NOMO-1 treated with DMSO at 0.1 percent for 48 hours (cell line): ENCODE measurements around the gene ADGRG4.

Experiments used
- DNase-seq: peaks from one replicate; lab custom pipeline; 2025; ENCODE audit not compliant: unreplicated experiment; lab: John Stamatoyannopoulos, UW

ADGRG4 gene

DNA sequence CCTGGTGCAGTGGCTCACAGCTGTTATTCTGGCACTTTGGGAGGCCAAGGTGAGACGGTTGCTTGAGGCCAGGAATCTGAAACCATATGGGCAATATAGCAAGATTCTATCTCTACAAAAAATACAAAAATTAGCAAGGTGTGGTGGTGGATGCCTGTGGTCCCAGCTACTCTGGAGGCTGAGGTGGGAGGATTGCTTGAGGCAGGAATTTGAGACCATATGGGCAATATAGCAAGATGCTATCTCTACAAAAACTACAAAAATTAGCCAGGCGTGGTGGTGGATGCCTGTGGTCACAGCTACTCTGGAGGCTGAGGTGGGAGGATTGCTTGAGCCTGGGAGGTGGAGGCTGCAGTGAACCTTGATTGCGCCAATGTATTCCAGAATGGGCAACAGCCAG lies 2.3 kb downstream of the ADGRG4 start:
- DNase-seq, result no peak

DNA sequence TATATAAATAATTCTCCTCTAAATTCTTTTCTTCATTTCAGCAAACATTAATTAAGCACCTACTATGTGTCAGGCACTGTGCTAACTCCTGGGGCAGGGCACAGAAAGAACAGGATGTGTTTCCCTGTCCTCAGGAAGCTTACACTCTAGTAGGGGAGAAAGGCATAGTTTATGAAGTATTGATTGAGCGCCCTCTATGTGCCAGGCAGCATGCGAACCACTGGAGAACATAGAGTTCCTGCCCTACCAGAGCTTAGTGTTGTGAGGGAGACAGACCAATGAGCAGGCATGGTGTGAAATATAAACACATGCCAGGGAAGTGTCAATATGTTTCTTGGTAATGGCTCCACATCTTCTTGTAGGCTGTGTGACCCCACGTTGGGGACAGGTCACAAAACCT lies 3.7 kb downstream of the ADGRG4 start:
- no peak for DNase-seq

DNA sequence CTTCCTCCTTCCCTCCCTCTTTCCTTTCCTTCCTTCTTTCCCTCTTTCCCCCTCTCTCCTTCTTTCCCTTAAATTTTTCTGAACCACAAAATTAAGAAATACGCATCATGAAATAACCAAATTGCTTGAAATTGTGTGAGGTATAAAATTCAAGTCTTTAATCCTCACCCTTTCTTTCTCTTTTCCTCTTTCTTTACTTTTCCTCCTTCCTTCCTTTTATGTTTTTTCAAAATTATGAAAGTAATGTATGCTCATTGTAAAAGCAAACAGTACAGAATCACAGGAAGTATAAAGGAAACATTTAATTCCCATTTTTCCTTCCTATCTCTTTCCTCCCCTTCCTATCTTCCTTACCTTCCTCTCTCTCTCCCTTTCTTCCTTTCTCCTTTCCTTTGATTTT lies 5.4 kb downstream of the ADGRG4 start:
- DNase-seq, result no peak

DNA sequence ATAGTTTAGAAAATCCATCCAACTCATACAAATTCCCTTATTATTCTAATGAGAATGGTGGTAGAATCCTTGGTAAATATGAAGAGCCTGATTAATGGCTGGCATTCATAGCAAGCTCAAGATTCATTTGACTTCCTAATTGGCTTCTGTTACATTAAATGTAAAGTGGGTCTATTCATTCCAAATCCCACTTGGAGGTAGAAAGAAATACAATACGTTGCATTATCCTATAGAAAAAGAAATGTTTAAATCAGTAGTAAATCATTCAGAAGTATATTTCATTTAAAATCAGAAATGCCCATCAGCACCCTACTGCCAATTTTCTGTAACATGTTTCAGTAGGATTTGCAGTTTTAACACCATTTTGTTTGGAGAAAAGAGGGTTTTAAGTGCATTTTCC lies 6.7 kb downstream of the ADGRG4 start:
- no peak for DNase-seq

DNA sequence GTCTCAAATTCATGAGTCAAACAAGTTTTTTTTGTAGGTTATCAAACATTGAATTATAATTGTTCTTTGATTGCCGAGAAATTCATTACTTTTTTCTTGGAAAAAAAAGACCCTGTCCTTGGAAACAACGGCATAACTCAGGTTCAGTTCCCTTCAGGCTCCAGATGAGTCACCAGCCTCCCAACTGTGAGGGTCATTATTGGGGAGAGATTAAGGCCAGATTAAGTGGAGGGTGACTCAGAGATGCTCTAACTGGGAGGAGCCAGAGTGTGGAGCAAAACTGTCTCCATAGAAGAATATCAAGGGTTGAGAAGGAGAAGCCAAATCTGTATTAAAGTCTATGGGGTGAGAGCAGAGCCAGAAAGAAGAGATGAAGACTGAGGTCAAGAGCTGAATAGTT lies 9.6 kb downstream of the ADGRG4 start:
- no peak for DNase-seq

DNA sequence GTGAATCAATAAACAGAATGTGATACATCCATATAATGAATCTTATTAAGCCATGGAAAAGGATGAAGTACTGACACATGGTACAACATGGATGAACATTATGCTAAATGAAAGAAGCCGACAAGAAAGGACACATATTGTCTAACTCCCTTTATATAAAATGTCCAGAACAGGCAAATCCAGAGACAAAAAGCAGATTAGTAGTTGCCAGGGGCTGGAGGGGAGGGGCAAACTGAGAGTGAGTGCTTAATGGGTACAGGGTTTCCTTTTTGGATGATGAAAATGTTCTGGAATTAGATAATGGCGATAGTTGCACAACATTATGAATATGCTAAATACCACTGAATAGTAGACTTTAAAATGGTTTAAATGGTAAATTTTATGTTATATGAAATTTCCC lies 17.4 kb downstream of the ADGRG4 start:
- no peak for DNase-seq

DNA sequence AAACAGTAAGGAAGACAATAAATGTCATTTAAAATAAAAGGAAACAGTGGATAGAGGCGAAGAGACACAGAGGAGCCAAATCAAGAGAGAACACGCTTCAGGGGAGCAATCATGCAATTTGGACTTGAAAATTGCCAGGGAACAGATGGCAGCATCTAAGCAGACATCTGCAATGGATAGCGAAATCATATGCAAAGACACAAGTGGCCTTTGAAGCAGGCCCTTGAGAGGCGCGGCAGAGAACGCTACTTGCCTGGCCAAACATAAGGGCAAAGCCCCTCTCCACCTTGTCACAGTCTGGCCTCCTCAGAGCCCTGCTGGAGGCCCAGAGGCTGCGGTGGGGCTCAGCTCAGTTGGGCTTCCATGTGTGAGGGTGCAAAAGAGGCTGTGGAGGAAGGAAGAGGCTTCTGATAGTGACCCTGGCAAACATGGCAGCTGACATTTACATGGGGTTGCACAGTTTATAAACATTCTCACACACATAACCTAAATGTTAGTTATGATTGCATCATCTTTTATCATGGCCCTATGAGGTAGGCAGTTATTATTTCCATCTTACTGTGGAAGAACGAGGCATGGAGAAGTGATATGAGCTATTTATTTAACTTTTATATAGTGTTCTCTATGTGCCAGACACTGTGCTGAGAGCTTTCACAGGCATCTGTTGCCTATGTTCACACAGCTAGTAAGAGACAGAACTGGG lies 18.3 kb downstream of the ADGRG4 start:
- DNase-seq, result no peak

DNA sequence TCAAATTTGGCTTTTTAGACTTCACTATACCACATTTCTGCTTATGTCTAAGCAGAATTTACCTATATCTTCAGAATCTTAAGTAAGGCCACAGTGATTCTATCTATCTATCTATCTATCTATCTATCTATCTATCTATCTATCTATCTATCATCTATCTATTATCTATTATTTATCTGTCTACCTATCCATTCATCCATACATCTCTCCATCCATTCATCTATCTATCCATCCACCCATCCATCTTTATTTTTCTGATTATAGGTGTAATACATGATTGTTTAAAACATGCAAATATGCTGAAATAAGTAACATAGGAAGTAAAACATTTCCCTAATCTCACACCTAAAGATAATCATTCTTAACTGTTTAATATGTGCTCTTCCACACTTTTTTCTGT lies 18.8 kb downstream of the ADGRG4 start:
- DNase-seq, result no peak

DNA sequence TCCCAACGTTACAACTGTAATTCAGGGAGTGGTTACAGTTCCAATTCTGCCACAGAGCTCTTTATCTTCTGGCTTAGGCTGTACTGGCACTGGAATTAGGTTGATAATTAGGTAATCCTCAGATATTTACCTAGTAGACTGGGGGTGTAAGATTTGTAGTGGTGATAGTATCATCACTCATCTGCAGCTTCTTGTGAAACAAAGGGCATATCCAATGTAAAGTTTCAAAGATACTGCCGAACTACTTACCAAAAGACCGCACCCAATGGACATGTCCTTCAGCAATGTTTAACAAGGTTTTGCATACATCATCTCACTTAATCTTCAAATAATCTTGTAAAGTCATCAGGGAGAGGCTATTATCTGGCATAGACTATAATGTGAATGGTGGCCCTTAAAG lies 20.8 kb downstream of the ADGRG4 start:
- no peak for DNase-seq

DNA sequence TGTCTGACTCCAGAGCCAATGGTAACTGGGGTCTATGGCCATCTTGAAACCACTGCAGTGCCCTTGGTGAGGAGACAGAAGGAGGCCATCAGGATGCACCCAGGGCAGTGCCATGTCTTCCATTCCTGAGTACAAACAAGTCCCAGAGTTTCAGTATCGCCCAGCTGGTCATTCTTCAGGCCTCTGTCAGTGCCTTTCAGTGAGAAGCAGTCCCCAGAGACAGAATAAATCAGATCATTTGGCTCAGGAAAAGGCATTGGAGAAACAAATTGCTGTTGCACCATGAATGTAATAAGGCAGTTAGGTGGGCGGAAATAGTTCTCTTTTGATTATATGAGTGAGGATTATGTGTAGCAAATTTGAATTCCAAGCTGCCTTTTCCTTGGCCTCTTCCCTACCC lies 21.3 kb downstream of the ADGRG4 start:
- no peak for DNase-seq

DNA sequence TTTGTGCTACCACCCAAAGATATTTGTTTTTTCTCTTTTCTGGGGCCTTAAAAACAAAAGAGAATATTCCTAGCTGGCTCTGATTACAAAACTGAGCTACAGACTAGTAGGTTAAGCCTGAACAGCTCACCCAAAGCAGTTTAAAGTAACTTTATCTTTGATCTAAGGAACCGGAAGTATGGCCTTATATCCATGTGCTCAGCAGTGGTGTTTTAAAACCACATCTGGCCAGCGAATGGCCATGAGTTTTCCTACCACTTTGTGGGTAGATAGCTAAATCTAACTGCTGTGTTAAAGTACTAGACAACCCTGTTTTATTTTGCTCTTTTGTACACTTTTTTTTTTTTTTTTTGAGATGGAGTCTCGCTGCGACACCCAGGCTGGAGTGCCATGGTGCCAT lies 24.6 kb downstream of the ADGRG4 start:
- no peak for DNase-seq

DNA sequence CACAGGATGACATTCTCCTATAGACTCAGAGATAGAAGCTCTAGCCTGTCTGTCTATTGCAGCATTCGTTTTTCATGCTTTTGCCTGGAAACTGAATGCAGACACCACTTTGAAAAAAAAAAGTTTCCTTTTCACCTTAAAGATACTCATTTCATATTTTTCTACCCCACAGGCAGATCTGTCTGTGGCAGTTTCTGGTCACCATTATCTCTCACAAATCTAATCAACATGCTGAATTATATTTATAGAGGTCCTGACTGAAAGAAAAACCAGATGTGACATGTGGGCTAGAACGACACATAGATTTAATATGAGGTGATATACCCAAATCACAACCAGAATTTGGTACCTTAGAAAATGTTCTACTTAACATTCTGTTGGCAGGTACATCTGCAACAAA lies 28.2 kb downstream of the ADGRG4 start:
- DNase-seq, result no peak

DNA sequence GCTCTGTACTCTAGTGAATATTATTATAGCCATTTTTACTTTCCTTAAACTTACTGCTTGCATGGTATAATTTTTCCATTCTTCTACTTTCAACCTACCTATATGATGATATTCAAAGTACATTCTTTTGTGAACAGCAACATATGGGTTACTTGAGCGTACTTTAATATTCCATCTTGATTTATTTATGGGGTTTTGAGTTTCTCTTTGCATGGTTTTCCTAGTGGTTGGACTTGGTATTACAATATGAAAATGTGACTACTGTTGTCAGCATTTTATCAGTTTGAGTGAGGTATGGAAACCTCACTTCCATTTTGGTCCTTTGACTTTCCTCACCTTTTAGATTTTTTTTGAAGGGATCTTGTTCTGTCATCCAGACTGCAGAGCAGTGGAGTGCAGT lies 35.9 kb downstream of the ADGRG4 start:
- no peak for DNase-seq

DNA sequence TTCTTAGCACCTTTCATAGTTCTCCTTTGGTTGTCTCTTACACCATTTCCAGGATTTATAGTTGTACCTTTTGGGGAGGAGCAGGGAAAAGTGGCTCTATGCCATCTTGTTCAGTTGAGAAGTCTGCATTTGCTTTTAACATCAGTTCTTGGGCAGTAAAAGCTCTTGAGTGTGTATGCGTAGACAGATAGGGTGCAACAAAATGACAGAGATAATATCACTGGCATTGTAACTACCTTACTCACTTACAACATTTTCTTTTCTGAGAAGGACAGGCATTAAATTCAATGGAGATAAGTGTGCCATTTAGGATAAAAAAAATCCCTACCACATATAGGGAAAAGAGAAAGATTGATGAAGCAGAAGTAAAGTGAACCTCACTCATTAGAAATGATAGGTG lies 38.9 kb downstream of the ADGRG4 start:
- no peak for DNase-seq

DNA sequence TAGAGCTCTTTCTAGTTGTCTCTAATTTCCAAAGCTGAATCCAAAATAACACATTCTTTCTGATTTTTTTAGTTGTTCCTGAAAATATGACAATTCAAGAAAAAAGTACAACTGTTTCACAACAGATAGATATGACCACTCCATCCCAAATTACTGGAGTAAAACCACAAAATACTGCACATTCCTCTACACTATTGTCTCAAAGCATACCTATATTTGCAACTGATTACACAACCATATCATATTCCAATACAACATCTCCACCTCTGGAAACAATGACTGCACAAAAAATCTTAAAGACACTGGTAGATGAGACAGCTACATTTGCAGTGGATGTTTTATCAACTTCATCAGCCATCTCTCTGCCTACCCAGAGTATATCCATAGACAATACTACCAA lies 43.6 kb downstream of the ADGRG4 start:
- no peak for DNase-seq

DNA sequence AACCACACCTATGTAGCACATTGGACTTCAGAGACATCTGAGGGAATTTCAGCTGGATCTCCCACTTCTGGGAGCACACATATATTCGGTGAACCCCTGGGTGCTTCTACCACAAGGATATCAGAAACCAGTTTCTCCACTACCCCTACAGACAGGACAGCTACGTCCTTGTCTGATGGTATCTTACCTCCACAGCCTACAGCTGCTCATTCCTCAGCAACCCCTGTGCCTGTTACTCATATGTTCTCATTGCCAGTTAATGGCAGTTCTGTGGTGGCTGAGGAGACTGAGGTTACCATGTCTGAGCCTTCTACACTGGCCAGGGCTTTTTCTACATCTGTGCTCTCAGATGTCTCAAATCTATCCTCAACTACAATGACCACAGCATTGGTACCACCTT lies 45.7 kb downstream of the ADGRG4 start:
- no peak for DNase-seq

DNA sequence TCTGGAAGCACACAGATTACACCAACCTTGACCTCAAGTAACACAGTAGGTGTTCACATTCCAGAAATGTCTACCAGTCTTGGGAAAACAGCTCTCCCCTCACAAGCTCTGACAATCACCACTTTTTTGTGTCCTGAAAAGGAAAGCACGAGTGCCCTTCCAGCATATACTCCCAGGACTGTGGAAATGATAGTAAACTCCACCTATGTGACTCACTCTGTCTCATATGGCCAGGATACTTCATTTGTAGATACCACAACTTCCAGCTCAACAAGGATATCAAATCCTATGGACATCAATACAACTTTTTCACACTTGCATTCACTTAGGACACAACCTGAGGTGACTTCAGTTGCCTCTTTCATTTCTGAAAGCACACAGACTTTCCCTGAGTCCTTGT lies 46.9 kb downstream of the ADGRG4 start:
- DNase-seq, result no peak

DNA sequence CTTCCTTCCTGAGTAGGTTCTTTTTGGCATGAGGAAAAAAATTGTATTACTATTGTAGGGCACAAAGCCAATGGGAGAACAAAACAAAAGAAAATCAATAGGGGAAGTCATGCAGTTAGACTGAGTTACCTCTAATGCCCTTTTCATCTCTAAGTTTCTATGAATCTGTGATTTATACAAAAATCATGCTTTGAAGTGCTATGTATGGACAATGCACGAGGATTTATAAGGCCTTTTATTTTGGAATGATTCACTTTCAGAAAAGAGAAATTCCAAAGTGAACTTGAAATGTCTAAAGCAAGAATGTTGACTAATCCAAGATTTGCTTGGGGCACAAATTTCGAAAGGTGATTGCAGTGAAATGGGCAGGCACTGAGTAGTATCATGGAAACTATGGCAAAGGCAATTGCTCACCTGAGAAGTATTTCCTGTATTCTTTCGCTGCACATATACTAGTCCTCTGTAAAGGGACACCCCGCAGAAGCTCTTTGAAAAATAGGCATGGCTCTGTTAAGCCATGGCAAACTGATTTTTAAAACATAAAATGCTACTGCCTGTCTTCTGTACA lies 52.8 kb downstream of the ADGRG4 start:
- DNase-seq, result no peak

DNA sequence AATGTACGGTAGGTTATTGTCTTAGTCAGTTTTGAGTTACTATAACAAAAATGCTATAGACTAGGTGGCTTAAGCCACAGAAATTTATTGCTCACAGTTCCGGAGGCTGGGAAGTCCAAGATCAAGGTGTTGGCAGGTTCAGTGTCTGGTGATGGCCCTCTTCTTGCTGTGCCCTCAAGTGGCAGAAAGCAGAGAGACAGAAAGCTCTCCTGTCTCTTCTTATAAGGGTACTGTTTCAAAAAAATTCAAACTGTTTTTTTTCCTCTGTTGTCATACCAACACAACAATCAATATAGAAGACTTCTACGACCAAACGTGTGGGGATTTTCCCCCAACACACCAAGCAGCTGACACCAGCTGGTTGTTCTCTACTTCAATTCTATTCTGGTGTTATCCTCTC lies 53.4 kb downstream of the ADGRG4 start:
- no peak for DNase-seq

DNA sequence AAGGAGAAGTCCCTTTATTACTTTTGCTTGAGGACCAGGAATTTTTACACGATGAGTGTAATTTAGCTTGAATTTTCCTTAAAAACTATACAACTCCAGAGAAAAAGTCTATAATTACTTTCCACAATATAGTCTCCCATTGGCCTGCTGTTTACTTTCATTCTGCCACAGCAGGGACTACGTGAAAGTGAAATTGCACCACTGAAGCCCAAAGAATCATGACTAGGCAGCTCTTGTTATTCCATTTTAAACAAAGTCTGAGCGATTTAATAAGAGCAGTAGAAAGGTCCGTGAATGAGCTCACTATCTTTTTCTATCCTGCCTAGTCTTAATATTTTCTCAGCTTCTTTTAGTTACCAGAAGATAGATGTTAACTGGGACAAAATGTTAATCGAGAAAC lies 68.6 kb downstream of the ADGRG4 start:
- peak; percentile 1 for DNase-seq

DNA sequence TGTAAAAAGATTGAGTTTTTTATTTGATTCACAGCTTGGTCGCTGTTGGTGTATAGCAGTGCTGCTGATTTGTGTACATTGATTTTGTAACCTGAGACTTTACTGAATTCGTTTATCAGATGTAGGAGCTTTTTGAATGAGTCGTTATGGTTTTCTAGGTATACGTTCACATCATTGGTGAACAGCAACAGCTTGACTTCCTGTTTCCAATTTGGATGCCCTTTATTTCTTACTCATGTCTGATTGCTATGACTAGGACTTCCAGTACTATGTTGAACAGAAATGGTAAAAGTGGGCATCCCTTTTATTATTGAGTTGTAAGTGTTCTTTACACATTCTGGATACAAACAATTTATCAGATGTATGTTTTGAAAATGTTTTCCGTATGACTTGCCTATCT lies 76.0 kb downstream of the ADGRG4 start:
- no peak for DNase-seq

DNA sequence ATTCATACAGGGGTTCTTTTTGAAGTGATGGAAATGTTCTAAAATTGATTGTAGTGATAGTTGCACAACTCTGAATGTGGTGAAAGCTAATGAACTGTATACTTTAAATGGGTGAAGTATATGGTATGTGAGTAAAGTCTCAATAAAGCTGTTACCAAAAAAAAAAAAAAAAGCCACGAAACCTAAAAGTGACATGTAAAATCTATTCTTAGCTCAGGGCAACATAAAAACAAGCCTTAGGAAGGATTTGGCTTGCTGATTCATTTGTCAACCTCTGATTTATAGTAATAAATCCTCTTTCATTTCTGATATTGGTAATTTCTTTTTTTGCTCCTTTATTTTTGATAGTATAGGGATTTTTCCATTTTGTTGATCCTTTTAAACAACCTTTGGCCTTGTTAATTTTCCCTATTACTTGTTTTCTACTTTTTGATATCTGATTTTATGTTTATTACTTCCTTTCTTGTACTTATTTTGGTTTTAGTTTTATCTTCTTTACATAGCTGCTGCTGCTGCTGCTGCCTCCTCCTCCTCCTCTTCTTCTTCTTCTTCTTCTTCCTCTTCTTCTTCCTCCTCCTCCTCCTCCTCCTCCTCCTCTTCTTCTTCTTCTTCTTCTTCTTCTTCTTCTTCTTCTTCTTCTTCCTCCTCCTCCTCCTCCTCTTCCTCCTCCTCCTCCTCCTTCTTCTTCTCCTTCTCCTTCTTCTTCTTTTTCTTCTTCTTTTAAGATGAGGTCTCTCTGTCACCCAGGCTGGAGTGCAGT lies 79.4 kb downstream of the ADGRG4 start:
- DNase-seq, result peak; percentile 15

DNA sequence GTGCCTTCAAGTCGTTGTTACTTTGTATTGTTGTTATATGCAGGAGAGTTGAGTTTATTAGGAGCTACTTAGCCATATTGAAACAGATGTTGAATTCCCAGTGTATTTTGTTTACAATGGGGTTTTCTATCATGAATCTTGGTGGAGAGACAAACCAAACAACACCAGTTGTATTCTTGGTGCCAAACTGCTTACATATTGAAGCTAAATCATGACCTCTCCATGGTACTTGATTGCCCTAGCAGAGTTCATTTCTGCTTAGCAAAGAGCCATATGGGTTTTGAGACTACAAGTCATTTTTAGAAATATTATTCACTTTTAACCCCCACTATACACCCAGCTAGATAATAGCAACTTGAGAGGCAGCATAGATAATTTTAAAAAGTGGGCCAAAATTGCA lies 85.4 kb downstream of the ADGRG4 start:
- DNase-seq, result no peak
